ENCODE measurements around the gene C22orf42. TPM values are rescaled to one million over a fixed set of nuclear protein-coding genes. Genes with fewer than 3 reads are reported as not detected.

Gene C22orf42
- total and polyA plus RNA-seq, 2 donors (not counting 1 experiment from before 2014, with no cell fraction given) = not detected

- POLR2A ChIA-PET = no interaction called here
- no peak for DNase-seq
- Histone ChIP-seq H3K79me2 (ENCODE audit: control insufficient read depth, insufficient read depth, low read length) (no peaks in the 10 kb centered on the region), H4K20me1 (ENCODE audit: control insufficient read depth, insufficient read depth, low read length, poor library complexity, severe bottlenecking) (no peaks in the 10 kb centered on the region), H3K27ac (ENCODE audit: low read length in 2 of 2) (no peak overlapping the region), H3K36me3 (replicated peaks in 1 of 2; ENCODE audit: control extremely low read depth in 1 of 2, control insufficient read depth in 1 of 2, extremely low read depth in 1 of 2, insufficient read depth in 2 of 2, low read length in 1 of 2) (no peaks in the 10 kb centered on the region), H3K4me3 (ENCODE audit: control extremely low read depth in 1 of 5, extremely low read depth in 1 of 5, insufficient read depth in 1 of 5, low read depth in 2 of 5, low read length in 4 of 5) (no peak overlapping the region), H3K9ac (ENCODE audit: low read length) (peak overlapping the region; percentile 23), H3K9me3 (ENCODE audit: control extremely low read depth in 1 of 3, control insufficient read depth in 2 of 3, insufficient read depth in 1 of 3, low read length in 2 of 3) (peaks cover 0 to 3% (median 0%) of the 10 kb centered on the region in 3 donors), H3K27me3 (replicated peaks in 1 of 4; ENCODE audit: control extremely low read depth in 1 of 4, control insufficient read depth in 3 of 4, insufficient read depth in 4 of 4, low read length in 3 of 4) (peaks cover 0 to 20% (median 5%) of the 10 kb centered on the region in 4 experiments), H3K4me2 (replicated peaks; ENCODE audit: low read depth, low read length, poor library complexity, severe bottlenecking) (peak overlapping the region; percentile 60), H2AFZ (ENCODE audit: insufficient read depth, low read depth, low read length, poor library complexity, severe bottlenecking) (peak overlapping the region; percentile 25), H3K4me1 (ENCODE audit: control insufficient read depth in 2 of 2, insufficient read depth in 2 of 2, low read length in 2 of 2) (peaks cover 6 to 8% of the 10 kb centered on the region in 2 donors)
- Mint-ChIP-seq H3K4me1 (peaks cover 4% of the 10 kb centered on the region), H3K27me3 (peaks cover 38% of the 10 kb centered on the region), H3K4me3 (no peak overlapping the region), H3K9me3 (ENCODE audit: insufficient read depth) (no peaks in the 10 kb centered on the region), H3K27ac (no peak overlapping the region)
- intact Hi-C loops (cut with micrococcal nuclease) = no loop called here
- TF ChIP-seq EZH2 (IDR thresholded peaks at IDR 0.05; ENCODE audit: borderline replicate concordance, insufficient read depth, low read depth, low read length, poor library complexity, severe bottlenecking) (no peak), CTCF (IDR thresholded peaks at IDR 0.05) (no peak)
- ATAC-seq (ENCODE audit: low read depth) = no peak
- CTCF ChIA-PET = no interaction called here
- WGBS (ENCODE audit: insufficient coverage) = 32% methylated on average over 53 of the region's 53 CpGs
These were observed 44.3 kb upstream of the C22orf42 start for GRCh38 chr22:32203181-32204039.
